Body of pancreas (tissue), 4 donors: ENCODE measurements around the gene MIGA2. TPM values are rescaled to one million over a fixed set of nuclear protein-coding genes. Genes with fewer than 3 reads are reported as not detected.
A peak's percentile ranks its signal among the peaks of the same experiment; 100 is the strongest.

Experiments
- ATAC-seq: fragments of 150-250 bp; one replicate; pipeline ENCODE4 v1.9.1; 2016
- DNase-seq, 4 donors: peaks; one replicate each; pipeline ENCODE4 v3.0.0-alpha.2; 2019
- H3K27ac ChIP-seq, 4 donors: fragments of 200-600 bp; sonication (generic); 1 replicate in 3 of 4; 2 replicates in 1 of 4; pipeline versions ENCODE4 v1.5.1 to v1.6.1; 2016 to 2019; ENCODE audit warnings: mild to moderate bottlenecking in 1 of 4, mixed read lengths in 1 of 4, moderate library complexity in 1 of 4
- H3K27me3 ChIP-seq, 2 donors: fragments of 200-600 bp; sonication (generic); one replicate each; pipeline ENCODE4 v1.6.0; 2016; ENCODE audit warnings: mild to moderate bottlenecking in 1 of 2
- H3K36me3 ChIP-seq, 2 donors: fragments of 200-600 bp; sonication (generic); replicated peaks in 1 of 2; 2 replicates each; pipeline ENCODE4 v1.5.1; 2016; ENCODE audit warnings: low read depth in 2 of 2; ENCODE audit not compliant: insufficient read depth in 1 of 2
- H3K4me1 ChIP-seq: fragments of 200-600 bp; sonication (generic); one replicate; pipeline ENCODE4 v1.6.0; 2016
- H3K4me3 ChIP-seq, 2 donors: fragments of 200-600 bp; sonication (generic); 1 replicate in 1 of 2; 2 replicates in 1 of 2; pipeline ENCODE4 v1.5.1; 2016 to 2019
- H3K9me3 ChIP-seq, 3 donors: fragments of 200-600 bp; sonication (generic); 1 replicate in 2 of 3; 2 replicates in 1 of 3; pipeline ENCODE4 v1.5.1; 2016
- POLR2A ChIP-seq, 3 donors: fragments of 450-650 bp; IDR thresholded peaks; one replicate each; pipeline ENCODE4 v1.6.1; 2016; ENCODE audit warnings: antibody characterized with exemption in 3 of 3, mild to moderate bottlenecking in 2 of 3
- WGBS, 2 donors: methylation state at CpG; one replicate each; pipeline ENCODE4 v1.1.5; 2017; 5-methylcytosine and 5-hydroxymethylcytosine counted together
- intact Hi-C: fragments of 100-400 bp; cut with DNase I; formaldehyde crosslinking; loops from one replicate; pipeline ENCODE4 v1.15.1; 2023
- total RNA-seq, 2 donors: library from RNA; depleted of rRNA; stranded (reverse); fragments of >200 nt; gene quantifications; one replicate each; pipeline ENCODE4 v1.1.0, GENCODE V29; 2016
- TF ChIP-seq, protein P1 (sequence below), 7 experiments: fragments of 450-650 bp in 4 of 7; fragments of 200-600 bp in 3 of 7; sonication (generic) in 3 of 7; IDR thresholded peaks; one replicate each; pipeline ENCODE4 v1.5.1; 2016 to 2019; ENCODE audit warnings: antibody characterized with exemption in 7 of 7

The MIGA2 gene
- total RNA-seq, 2 donors from 2014 or later = 11.9 to 36.6 TPM

GRCh38 chr9:129102791-129103594, 66.6 kb downstream of the MIGA2 start:
- peak; percentile 69 for ATAC-seq
- no peak for TF ChIP-seq POLR2A (IDR thresholded peaks at IDR 0.05)
- TF ChIP-seq, protein P1, sequence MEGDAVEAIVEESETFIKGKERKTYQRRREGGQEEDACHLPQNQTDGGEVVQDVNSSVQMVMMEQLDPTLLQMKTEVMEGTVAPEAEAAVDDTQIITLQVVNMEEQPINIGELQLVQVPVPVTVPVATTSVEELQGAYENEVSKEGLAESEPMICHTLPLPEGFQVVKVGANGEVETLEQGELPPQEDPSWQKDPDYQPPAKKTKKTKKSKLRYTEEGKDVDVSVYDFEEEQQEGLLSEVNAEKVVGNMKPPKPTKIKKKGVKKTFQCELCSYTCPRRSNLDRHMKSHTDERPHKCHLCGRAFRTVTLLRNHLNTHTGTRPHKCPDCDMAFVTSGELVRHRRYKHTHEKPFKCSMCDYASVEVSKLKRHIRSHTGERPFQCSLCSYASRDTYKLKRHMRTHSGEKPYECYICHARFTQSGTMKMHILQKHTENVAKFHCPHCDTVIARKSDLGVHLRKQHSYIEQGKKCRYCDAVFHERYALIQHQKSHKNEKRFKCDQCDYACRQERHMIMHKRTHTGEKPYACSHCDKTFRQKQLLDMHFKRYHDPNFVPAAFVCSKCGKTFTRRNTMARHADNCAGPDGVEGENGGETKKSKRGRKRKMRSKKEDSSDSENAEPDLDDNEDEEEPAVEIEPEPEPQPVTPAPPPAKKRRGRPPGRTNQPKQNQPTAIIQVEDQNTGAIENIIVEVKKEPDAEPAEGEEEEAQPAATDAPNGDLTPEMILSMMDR (IDR thresholded peaks at IDR 0.05) = peak; percentile 42 to 65 (median 57)
- intact Hi-C loops = no loop called here
- DNase-seq = peak; percentile 72 to 83 (median 81)
- Histone ChIP-seq H3K9me3 (no peaks in the 10 kb centered on the region), H3K27me3 (no peaks in the 10 kb centered on the region), H3K4me3 (no peak overlapping the region), H3K4me1 (peaks cover 58% of the 10 kb centered on the region), H3K27ac (peak overlapping the region in 3 of 4 donors; percentile 9 to 61 (median 28)), H3K36me3 (peaks cover 0 to 2% of the 10 kb centered on the region in 2 donors)
- 34 to 39% methylated on average over 7 to 13 of the region's 14 CpGs for WGBS, 2 donors

DNA sequence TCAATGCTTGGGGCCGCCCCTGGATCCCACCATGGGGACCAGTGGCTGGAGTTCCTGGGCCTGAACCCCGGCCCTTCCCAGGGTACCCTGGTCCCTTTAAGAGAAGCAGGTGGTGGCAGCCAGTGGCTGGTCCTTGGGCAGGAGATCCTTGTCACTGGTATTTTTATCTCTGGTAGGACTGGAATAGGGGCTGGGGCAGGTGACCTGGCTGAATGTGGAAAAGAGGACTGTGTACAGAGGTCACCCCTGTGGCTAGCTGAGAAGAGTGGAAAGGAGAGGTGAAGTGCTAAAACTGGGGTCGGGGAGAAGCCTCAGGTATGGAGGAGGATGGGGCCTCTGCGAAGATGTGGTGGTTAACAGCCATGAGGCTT, 67.2 kb downstream of the MIGA2 start:
- intact Hi-C loops = no loop called here
- Histone ChIP-seq H3K4me3 (no peak overlapping the region), H3K9me3 (no peaks in the 10 kb centered on the region), H3K27ac (peak overlapping the region in 3 of 4 donors; percentile 9 to 61 (median 28)), H3K4me1 (peaks cover 64% of the 10 kb centered on the region), H3K36me3 (no peaks in the 10 kb centered on the region), H3K27me3 (no peaks in the 10 kb centered on the region)
- DNase-seq (no peak), ATAC-seq (no peak)
- 58 to 62% methylated on average over 3 to 4 of the region's 4 CpGs for WGBS, 2 donors
- no peak for TF ChIP-seq POLR2A (IDR thresholded peaks at IDR 0.05)
- TF ChIP-seq, protein P1 (IDR thresholded peaks at IDR 0.05) = no peak

DNA sequence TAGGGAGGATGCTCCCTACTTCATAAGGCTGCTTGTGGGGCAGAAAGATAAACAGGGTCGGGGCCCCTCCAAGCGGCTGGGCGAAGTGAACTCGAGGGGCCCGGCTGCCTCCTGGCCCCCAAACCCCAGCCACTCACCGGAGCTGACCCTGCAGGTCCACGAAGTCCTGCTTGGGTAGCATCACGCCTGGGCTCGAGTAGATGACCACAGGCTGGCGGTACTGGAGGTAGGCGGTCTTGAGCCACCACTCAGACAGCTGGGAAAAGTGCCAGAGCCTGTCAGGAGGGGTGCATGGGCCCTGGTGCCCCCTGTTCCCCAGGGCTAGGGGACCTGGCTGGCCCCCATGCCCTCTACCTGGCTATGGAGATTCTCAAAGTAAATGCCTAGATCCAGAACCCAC, 67.6 kb downstream of the MIGA2 start:
- Histone ChIP-seq H3K27ac (peak overlapping the region in 3 of 4 donors; percentile 9 to 61 (median 28)), H3K4me3 (no peak overlapping the region), H3K9me3 (no peaks in the 10 kb centered on the region), H3K36me3 (no peaks in the 10 kb centered on the region), H3K4me1 (peaks cover 69% of the 10 kb centered on the region), H3K27me3 (no peaks in the 10 kb centered on the region)
- intact Hi-C loops = no loop called here
- WGBS, 2 donors = 64 to 67% methylated on average over 8 to 10 of the region's 11 CpGs
- ATAC-seq = no peak
- DNase-seq = no peak
- no peak for TF ChIP-seq POLR2A (IDR thresholded peaks at IDR 0.05)
- TF ChIP-seq, protein P1 (IDR thresholded peaks at IDR 0.05) = no peak

DNA sequence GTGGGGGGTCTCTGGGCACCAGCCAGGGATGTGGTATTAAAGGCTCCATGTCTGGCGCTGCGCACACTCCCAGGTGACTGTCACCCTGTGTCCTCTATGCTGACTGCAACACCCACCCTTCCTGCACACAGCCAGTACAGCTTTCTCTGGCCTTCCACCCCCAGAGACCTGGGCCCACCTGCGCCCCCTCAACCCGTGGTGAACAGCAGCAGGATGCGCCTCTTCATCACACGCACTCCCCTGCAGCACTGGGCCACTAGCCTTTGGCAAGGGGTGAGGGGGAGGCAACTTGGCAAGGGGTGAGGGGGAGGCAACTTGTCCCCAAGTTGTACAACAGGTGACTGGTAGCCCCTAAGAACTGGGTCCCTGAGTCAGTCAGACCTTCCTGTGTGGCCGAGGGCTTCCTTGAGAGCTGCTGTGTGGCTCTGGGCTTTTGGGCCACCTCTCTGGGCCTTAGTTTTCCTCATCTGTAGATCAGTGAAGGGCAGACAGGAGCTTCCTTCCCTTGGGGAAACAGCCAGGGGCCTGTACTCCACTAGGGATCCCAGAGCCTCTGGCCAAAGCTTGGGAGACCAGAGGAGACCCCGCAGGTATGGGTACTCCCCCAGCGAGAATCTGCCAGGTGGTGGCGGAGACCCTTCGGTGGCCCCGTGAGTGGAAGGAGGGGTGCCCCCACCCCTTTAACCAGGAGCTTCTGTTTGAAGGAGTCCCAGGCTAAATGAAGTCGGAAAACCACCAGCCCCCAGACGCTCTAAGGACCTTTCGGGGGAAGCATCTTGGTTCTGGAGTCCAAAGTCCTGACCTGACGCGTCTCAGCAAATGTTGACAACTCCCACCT, 69.7 kb downstream of the MIGA2 start:
- intact Hi-C loops = no loop called here
- no peak for ATAC-seq
- Histone ChIP-seq H3K36me3 (no peaks in the 10 kb centered on the region), H3K4me3 (no peak overlapping the region), H3K27ac (peak overlapping the region; percentile 65 to 98 (median 79)), H3K9me3 (no peaks in the 10 kb centered on the region), H3K27me3 (no peaks in the 10 kb centered on the region), H3K4me1 (peaks cover 75% of the 10 kb centered on the region)
- TF ChIP-seq POLR2A (IDR thresholded peaks at IDR 0.05) = no peak
- TF ChIP-seq, protein P1 (IDR thresholded peaks at IDR 0.05) = no peak
- DNase-seq = no peak
- 66 to 76% methylated on average over 6 to 17 of the region's 17 CpGs for WGBS, 2 donors
